Fibroblast of mammary gland (primary cell): ENCODE results near the gene FAM83E.

ENCODE experiments used
- DNase-seq: peaks from one replicate; pipeline ENCODE4 v3.0.0-alpha.2; 2010; ENCODE audit warnings: low read depth
- H3K4me3 ChIP-seq: 2 replicates; pipeline ENCODE4 v1.5.1; 2011; ENCODE audit warnings: low read depth, mild to moderate bottlenecking, low read length, moderate library complexity; ENCODE audit not compliant: control insufficient read depth
- TF ChIP-seq, protein P1 (sequence below): conservative IDR thresholded peaks from 2 replicates; pipeline ENCODE4 v1.5.1; 2011; ENCODE audit warnings: low read depth, low read length, inconsistent platforms; ENCODE audit not compliant: control insufficient read depth, insufficient read depth

The FAM83E gene

GRCh38 chr19:48631225-48631624 is 16.3 kb upstream of the FAM83E start:
- TF ChIP-seq, protein P1, sequence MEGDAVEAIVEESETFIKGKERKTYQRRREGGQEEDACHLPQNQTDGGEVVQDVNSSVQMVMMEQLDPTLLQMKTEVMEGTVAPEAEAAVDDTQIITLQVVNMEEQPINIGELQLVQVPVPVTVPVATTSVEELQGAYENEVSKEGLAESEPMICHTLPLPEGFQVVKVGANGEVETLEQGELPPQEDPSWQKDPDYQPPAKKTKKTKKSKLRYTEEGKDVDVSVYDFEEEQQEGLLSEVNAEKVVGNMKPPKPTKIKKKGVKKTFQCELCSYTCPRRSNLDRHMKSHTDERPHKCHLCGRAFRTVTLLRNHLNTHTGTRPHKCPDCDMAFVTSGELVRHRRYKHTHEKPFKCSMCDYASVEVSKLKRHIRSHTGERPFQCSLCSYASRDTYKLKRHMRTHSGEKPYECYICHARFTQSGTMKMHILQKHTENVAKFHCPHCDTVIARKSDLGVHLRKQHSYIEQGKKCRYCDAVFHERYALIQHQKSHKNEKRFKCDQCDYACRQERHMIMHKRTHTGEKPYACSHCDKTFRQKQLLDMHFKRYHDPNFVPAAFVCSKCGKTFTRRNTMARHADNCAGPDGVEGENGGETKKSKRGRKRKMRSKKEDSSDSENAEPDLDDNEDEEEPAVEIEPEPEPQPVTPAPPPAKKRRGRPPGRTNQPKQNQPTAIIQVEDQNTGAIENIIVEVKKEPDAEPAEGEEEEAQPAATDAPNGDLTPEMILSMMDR = no peak
- DNase-seq = no peak
- no peak overlapping the region for H3K4me3 ChIP-seq

DNA sequence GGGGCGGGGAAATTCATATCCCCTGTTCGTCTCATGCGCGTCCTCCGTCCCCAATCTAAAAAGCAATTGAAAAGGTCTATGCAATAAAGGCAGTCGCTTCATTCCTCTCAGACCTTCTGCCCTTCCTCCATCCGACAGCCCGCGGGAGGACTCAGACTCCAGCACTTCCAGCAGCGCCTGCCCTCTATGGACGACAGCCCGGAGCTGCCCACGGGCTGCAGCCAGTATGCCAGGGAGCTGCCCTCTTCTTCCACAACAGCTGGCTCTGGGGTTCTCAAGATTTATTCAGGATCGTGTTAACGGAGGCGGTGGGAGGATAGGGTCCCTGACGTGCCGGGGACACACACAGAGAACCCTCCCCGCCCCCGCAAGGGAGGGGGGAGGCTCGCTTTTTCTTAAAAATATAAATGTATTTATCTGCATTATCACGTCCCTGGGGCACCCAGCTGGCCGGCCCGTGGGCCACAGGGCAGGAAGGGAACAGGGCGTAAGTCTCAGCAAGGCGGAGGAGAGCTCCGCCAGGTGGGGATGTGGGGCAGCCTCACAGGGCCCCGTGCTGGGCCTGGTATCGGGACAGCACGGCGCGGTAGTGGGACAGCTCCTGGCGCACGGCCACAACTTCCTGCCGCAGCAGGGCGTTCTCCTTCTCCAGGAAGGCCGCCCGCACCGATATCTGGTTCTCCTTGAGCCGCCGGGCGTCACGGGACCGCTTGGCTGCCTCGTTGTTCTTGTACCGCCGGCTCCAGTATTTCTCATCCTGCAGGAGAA is 15.6 kb upstream of the FAM83E start:
- H3K4me3 ChIP-seq = no peak overlapping the region
- DNase-seq = no peak
- TF ChIP-seq, protein P1 = no peak

GRCh38 chr19:48629599-48630295 is 14.9 kb upstream of the FAM83E start:
- no peak overlapping the region for H3K4me3 ChIP-seq
- TF ChIP-seq, protein P1 = no peak
- DNase-seq = no peak

- H3K4me3 ChIP-seq = no peak overlapping the region
- no peak for DNase-seq
- TF ChIP-seq, protein P1 = no peak
These were observed 14.4 kb upstream of the FAM83E start for GRCh38 chr19:48629297-48629598.

DNA sequence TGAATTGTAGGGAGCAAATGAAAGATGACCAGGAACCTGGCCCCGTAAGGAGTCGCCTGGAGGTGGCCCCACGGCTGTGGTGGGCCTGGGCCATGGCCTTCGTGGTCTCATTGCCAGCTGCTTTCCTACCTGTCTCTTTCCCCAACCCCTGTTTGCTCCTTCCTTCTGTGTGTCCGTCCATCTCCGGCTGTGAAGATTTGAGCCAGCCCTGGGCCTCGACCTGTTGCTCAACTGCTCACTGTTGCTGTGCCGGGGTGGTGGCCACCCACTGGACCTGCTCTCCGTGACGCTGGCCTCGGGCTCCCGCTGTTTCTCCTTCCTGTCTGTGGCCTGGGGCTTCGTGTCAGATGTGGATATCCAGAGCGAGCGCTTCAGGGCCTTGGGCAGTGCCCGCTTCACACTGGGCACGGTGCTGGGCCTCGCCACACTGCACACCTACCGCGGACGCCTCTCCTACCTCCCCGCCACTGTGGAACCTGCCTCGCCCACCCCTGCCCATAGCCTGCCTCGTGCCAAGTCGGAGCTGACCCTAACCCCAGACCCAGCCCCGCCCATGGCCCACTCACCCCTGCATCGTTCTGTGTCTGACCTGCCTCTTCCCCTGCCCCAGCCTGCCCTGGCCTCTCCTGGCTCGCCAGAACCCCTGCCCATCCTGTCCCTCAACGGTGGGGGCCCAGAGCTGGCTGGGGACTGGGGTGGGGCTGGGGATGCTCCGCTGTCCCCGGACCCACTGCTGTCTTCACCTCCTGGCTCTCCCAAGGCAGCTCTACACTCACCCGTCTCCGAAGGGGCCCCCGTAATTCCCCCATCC is 13.8 kb upstream of the FAM83E start:
- DNase-seq = no peak
- no peak overlapping the region for H3K4me3 ChIP-seq
- TF ChIP-seq, protein P1 = no peak

DNA sequence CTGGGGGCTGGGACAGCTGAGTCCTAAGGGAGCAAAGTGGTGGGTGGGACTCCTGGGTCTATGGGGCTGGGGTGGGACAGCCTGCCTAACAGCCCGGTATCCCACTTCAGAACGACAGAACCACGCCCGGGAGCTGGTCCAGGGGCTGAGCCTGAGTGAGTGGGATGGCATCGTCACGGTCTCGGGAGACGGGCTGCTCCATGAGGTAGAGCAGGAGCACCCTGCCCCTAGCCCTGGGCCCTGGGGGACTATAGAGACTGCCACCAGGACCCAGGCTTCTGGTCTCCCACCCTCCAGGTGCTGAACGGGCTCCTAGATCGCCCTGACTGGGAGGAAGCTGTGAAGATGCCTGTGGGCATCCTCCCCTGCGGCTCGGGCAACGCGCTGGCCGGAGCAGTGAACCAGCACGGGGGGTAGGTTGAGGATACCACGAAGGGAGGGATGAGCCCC is 13.0 kb upstream of the FAM83E start:
- TF ChIP-seq, protein P1 = no peak
- H3K4me3 ChIP-seq = no peak overlapping the region
- no peak for DNase-seq
